GM21786 (cell line): ENCODE results near the gene SESN3.
"Not testable (repeated sequence)": the region's sequence is repeated elsewhere in the genome, so short reads cannot be mapped to it uniquely, and the experiment has no call there.

ENCODE experiments used
- ATAC-seq: cut with Tn5 transposase; IDR thresholded peaks from one replicate; pipeline ENCODE4 v1.9.1; 2021; ENCODE audit not compliant: unreplicated experiment

Gene SESN3

DNA sequence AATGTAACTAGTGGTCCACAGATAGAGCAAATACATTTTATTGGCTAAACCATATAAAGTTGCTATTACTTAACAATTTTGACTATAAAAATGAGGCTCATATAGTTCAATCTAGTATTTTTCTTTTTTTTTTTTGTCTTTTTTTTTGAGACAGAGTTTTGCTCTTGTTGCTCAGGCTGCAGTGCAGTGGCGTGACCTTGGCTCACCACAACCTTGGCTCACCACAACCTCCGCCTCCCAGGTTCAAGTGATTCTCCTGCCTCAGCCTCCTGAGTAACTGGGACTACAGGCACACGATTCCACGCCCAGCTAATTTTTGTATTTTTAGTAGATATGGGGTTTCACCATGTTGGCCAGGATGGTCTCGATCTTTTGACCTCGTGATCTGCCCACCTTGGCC is 3.9 kb downstream of the SESN3 start:
- ATAC-seq: not testable (repeated sequence)

GRCh38 chr11:95222817-95223216 is 8.2 kb downstream of the SESN3 start:
- ATAC-seq: no peak

GRCh38 chr11:95219599-95219998 is 11.4 kb downstream of the SESN3 start:
- no peak for ATAC-seq

DNA sequence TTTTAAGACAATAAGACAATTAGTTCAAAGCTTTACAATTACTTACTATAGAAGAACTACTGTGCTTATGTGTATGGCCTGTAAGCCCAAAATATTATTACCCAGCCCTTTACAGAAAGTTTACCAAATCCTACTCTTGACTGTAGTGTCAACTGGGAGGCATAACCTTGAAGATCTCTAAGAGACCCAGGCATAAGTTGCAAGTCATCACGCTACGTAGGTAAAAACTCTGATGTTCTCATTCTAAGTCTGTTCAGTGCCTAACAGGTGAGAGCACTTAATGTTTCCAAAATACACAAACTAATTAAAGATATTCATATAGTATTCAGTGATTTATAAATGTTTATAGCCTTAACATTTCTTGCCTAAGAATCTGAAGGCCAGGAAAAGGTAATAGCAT is 12.9 kb downstream of the SESN3 start:
- ATAC-seq: no peak

GRCh38 chr11:95212609-95213008 is 18.4 kb downstream of the SESN3 start:
- ATAC-seq: no peak

GRCh38 chr11:95209535-95209934 is 21.5 kb downstream of the SESN3 start:
- not testable (repeated sequence) for ATAC-seq

DNA sequence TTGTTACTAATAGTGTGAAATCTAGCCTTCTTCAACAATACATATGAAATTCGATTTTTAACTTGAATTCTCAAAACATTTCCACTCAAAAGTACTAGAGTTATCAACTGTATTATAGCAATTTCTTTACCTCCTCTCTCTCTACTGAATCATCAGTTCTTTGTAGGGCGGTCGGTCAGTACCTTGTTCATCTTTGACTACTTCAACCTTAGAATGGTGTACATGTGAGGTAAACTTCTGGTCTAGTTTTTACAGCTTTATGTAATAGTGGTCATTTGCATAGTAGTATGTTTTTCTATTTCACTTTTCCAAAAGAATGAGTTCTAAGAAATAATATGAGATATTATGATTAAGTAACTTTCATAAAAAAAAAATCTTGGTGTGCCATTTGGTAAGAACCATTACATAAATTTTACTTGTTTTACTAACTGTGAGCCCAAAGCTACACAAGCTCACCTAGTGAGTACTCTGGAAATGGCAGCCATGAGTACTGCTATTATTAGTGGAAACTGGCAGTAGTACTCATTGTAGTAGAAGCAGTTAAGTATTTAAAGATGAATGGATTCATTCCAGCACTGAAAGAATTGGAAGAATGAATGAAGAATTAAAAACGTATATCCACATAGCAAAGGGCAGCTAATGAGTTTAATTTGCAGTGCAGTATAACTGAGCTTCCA is 30.1 kb downstream of the SESN3 start:
- ATAC-seq: no peak

- ATAC-seq: no peak
Observed at GRCh38 chr11:95195831-95196230, 35.2 kb downstream of the SESN3 start.

GRCh38 chr11:95193541-95193940 is 37.5 kb downstream of the SESN3 start:
- ATAC-seq: no peak

DNA sequence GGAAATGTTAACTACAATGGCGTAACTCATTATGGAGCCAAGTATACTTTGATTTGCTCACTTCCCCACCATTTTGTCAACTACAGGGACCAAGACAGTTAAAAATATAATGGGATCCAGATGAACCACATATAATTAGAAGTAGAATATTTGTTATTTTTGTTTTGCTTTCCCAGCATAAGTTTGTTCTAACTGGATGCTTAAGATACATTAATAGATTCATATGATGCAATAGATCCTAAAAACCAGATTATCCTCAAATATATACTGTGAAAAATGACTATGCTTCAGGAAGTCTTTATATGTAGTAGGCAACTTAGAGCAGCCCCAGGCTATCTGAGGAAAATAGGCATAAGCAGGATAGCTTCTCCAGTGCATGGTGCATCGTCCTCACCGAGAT is 38.3 kb downstream of the SESN3 start:
- no peak for ATAC-seq

GRCh38 chr11:95187723-95188122 is 43.3 kb downstream of the SESN3 start:
- ATAC-seq: no peak

DNA sequence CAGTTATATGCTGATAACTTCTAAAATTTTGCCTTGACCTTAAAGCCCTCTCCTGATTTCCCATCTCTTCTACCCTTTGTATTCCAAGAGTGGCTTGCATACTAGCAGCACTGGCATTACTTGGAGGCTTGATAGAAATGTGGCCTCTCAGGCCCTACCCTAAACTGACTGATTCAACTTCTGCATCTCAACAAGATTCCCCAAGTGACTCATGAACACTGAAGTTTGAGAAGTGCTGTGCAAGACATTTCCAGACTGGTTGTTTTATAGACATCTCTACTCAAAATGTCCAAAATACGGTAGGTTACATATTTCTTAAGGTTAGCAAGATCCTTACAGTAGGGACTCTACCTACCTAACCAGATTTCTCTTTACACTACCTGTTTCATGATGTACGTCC is 48.6 kb downstream of the SESN3 start:
- ATAC-seq: no peak

DNA sequence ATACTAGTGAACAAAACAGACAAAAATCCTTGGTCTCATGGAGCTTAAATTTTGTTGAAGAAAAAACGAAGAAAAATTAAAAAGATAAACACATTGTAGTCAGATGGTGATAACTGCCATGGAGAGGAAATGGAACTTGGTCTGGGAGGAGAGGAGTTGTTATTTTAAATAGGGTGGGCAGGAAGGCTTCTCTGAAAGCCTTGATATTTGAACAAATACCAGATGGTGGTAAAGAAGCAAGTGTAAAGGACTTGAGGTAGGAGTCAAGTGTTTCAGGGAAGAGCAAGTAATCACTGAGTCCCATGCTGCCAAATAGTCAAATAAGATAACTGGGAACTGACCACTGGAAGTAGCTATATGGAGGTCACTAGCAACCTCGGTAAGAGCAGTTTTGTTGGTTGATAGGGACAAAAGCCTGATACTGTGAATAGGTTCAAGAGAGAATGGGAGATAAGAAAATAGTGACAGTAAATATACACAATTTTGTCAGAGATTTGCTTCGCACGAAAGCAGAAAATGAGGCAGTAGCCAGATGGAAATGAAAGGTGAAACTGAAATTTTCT is 55.1 kb downstream of the SESN3 start:
- no peak for ATAC-seq

DNA sequence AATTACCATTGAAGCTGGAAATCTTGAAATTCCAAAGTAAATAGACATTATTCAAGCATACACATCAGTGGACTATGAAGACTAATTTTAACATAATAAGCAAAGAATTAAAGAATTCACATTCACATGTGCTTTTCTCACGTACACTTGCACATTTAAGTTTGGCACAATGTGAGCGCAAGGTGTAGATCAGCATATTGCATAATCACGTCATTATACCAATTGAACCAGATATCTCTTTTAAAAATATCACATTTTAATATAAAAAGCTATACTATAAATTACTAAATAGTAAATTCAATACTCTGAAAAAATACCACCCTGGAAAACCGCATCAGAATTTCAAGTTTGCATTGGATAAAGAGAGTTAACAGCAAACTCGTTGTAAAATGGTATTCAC is 60.7 kb downstream of the SESN3 start:
- no peak for ATAC-seq

- no peak for ATAC-seq
Observed at GRCh38 chr11:95166781-95167180, 64.2 kb downstream of the SESN3 start.

DNA sequence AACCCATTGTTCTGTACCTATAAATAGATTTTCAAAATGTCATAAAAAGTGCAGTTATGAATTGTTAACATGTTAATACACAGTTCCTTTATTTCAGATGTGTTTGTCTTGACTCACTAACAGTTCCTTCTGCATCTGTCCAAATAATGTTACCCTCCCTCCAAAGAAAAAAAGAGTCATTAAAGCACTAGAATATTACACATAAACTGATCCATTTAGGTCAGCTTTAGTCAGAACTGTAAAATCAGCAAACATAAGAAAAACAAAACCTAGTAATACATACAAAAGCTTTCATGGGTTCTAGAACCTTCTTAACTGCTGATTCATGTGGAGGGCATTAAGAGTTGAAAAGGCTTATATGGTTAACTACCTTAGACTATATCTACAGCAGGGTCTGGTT is 65.4 kb downstream of the SESN3 start:
- no peak for ATAC-seq

GRCh38 chr11:95163106-95163505 is 67.9 kb downstream of the SESN3 start:
- no peak for ATAC-seq

- ATAC-seq: no peak
Observed at GRCh38 chr11:95161248-95161647, 69.8 kb downstream of the SESN3 start.

DNA sequence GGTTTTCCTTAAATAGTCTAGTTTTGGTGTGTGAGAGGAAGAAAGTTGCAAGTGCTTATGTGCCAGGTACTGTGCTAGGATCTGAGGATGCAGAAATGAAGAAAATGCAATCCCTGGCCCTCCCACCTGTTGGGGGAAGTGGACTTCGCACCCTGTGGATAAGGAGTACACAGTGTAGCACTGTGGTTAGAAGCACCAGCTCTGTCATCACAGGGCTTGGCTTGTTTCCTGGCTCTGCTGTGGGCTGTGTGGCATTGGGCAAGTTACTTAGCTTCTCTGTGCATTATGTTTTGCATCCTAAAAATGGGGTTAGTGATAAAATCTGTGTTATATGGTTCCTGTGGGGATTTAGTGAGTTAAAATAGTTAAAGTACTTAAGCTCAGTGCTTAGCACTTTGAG is 73.2 kb downstream of the SESN3 start:
- no peak for ATAC-seq

DNA sequence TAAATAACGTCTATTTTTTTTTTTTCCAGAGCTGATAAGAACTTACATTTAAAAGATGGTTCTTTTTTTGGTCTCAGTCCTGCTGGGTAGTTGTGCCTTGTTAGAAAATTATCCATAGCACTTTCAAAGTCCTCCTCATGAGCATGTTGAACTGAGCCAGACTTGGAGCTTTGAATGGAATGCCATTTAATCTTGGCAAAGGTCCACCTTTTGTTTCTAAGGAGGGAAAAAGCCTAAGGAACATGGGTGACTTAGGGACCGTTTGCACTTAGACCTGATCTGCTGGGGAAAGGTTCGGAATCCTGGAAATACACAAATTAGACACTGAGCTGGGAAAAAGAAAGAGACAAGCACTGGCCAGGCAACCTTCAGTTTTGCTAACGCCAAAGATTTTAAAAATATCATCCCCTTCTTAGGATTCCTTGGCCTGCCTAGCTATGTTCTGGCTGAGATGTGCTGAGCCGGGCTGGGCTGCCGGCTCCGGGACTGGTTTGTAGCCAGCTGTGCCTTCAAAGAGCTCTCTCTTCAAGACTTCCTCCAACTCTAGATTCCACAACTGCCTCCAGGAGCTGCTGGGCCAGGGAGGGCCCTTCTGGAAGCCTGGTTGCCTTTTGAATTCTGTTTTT is 74.0 kb downstream of the SESN3 start:
- ATAC-seq: no peak

GRCh38 chr11:95156133-95156721 is 74.8 kb downstream of the SESN3 start:
- no peak for ATAC-seq

DNA sequence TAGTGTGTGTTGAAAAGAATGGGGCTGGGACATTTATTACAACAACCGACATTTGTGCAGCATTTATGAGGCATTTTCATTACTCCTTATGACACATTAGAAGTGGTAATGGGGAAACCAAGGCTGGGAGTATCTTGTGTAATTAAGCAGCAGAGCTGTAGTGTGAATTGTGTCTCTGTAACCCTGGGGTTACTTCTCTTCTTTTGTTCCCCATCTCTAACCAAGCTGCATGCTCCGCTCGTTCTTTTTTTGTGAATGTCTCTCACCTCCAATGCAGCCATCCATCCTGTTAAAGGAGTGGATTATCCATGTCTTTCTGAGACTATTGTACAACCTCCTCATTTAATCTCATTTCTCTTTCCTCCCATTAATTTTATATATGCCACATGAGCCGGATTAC is 75.6 kb downstream of the SESN3 start:
- ATAC-seq: no peak
